K562 (cell line): ENCODE results near the gene TOMM6. TPM values are rescaled to one million over a fixed set of nuclear protein-coding genes. Genes with fewer than 3 reads are reported as not detected.

Experiments used
- ATAC-seq: fragments of 200-7000 bp; cut with Tn5 transposase; 3 replicates; pipeline ENCODE4 v1.9.1; 2020; ENCODE audit warnings: moderate library complexity
- BruUV-seq: library from RNA; stranded (reverse); fragments of 400-500 nt; replicated peaks from 2 replicates; lab custom pipeline; 2021; lab: Mats Ljungman, UMichigan
- CTCF ChIA-PET: fragments of 300-600 bp; formaldehyde crosslinking; extraction: SDS; loops from one replicate; lab custom pipeline; 2021; ENCODE audit warnings: low intra/inter-chr PET ratio; lab: Yijun Ruan, JAX
- POLR2A ChIA-PET: fragments of 300-600, 350-650 bp; sonication (Branson Sonifier 250); formaldehyde crosslinking; extraction: SDS; loops from one replicate; lab custom pipeline; 2021; ENCODE audit warnings: antibody characterized with exemption, inconsistent platforms; lab: Yijun Ruan, JAX
- DNase-seq, 4 experiments: peaks; one replicate each; pipeline versions ENCODE4 v3.0.0 to v3.0.0-alpha.2; 2011 to 2018; ENCODE audit warnings: low spot score in 3 of 4, mixed read lengths in 3 of 4; ENCODE audit errors: extremely low read depth in 1 of 4
- FAIRE-seq: peaks from 2 replicates; lab custom pipeline; 2011; peaks lifted over from hg19 to GRCh38; lab: Jason Lieb, UNC
- H2AFZ ChIP-seq: 2 replicates; pipeline ENCODE4 v1.6.0; 2011; ENCODE audit warnings: low read depth, low read length, control low read depth, inconsistent platforms
- H3K27ac ChIP-seq: fragments of 200-600 bp; 3 replicates; pipeline ENCODE4 v1.8.0; 2011; ENCODE audit warnings: low read depth, mild to moderate bottlenecking, control low read depth, inconsistent platforms, low read length, moderate library complexity, mixed read lengths; ENCODE audit errors: extremely low read depth
- H3K27me3 ChIP-seq, 2 experiments: fragments of 300-600 bp in 1 of 2; 2 replicates in 1 of 2; 3 replicates in 1 of 2; pipeline versions ENCODE4 v1.6.0 to v1.8.0; 2011; ENCODE audit warnings: inconsistent platforms in 2 of 2, low read length in 2 of 2, mild to moderate bottlenecking in 1 of 2, mixed read lengths in 1 of 2, moderate library complexity in 1 of 2; ENCODE audit not compliant: control insufficient read depth in 2 of 2, insufficient read depth in 2 of 2
- H3K36me3 ChIP-seq: fragments of 300-600 bp; 3 replicates; pipeline ENCODE4 v1.8.0; 2011; ENCODE audit warnings: mild to moderate bottlenecking, low read length, inconsistent platforms; ENCODE audit not compliant: control insufficient read depth, insufficient read depth
- H3K4me1 ChIP-seq, 2 experiments: fragments of 200-600 bp in 1 of 2; replicated peaks in 1 of 2; 2 replicates in 1 of 2; 3 replicates in 1 of 2; pipeline versions ENCODE4 v1.5.1 to v1.8.0; 2011; ENCODE audit warnings: inconsistent platforms in 2 of 2, low read length in 2 of 2, mild to moderate bottlenecking in 1 of 2, mixed read lengths in 1 of 2, moderate library complexity in 1 of 2; ENCODE audit not compliant: control insufficient read depth in 2 of 2, insufficient read depth in 2 of 2
- H3K4me2 ChIP-seq: 2 replicates; pipeline ENCODE4 v1.6.1; 2011; ENCODE audit warnings: low read length, control low read depth, inconsistent platforms, mixed read lengths; ENCODE audit not compliant: insufficient read depth
- H3K4me3 ChIP-seq: fragments of 200-600 bp; sonication (generic), shearing (Covaris generic); 2 replicates; pipeline ENCODE4 v1.5.1; 2016; ENCODE audit warnings: control low read depth, inconsistent platforms
- H3K79me2 ChIP-seq: fragments of 200-600 bp; 3 replicates; pipeline ENCODE4 v1.8.0; 2011; ENCODE audit warnings: low read length, inconsistent platforms; ENCODE audit not compliant: control insufficient read depth, insufficient read depth
- H3K9ac ChIP-seq, 2 experiments: 2 replicates each; pipeline versions ENCODE4 v1.6.0 to v1.6.1; 2011; ENCODE audit warnings: low read depth in 2 of 2, low read length in 2 of 2, control low read depth in 1 of 2, inconsistent platforms in 1 of 2, mild to moderate bottlenecking in 1 of 2, mixed read lengths in 1 of 2; ENCODE audit not compliant: insufficient read depth in 1 of 2
- H3K9me1 ChIP-seq: one replicate; pipeline ENCODE4 v1.6.0; 2011; ENCODE audit warnings: inconsistent platforms, mild to moderate bottlenecking, low read length, moderate library complexity; ENCODE audit not compliant: control insufficient read depth, insufficient read depth
- H3K9me3 ChIP-seq: replicated peaks from 2 replicates; pipeline ENCODE4 v1.5.1; 2011; ENCODE audit warnings: low read depth, low read length, inconsistent platforms; ENCODE audit not compliant: control insufficient read depth, insufficient read depth
- H4K20me1 ChIP-seq: replicated peaks from 2 replicates; pipeline ENCODE4 v1.6.1; 2011; ENCODE audit warnings: low read length, inconsistent platforms, mixed read lengths; ENCODE audit not compliant: control insufficient read depth, insufficient read depth
- CEBPB ChIP-seq: fragments of 450-650 bp; IDR thresholded peaks from 2 replicates; pipeline ENCODE4 v1.6.1; 2016; ENCODE audit warnings: missing genetic modification characterization, missing compliant biosample characterization
- CEBPG ChIP-seq, 3 experiments: fragments of 200-800 bp in 1 of 3; sonication (Bioruptor generic) in 1 of 3; sonication (generic) in 1 of 3; formaldehyde crosslinking in 1 of 3; IDR thresholded peaks in 2 of 3; conservative IDR thresholded peaks in 1 of 3; 2 replicates each; pipeline versions ENCODE4 v1.6.1 to v1.8.0; 2016 to 2022; ENCODE audit warnings: missing compliant biosample characterization in 2 of 3, missing genetic modification characterization in 2 of 3, mild to moderate bottlenecking in 1 of 3, missing genetic modification reagents in 1 of 3
- HDAC1 ChIP-seq, 2 experiments: fragments of 450-650 bp; IDR thresholded peaks; 2 replicates each; pipeline ENCODE4 v1.6.1; 2016 to 2017; ENCODE audit warnings: inconsistent platforms in 1 of 2, mild to moderate bottlenecking in 1 of 2, moderate library complexity in 1 of 2
- SMC3 ChIP-seq: conservative IDR thresholded peaks from 2 replicates; pipeline ENCODE4 v1.6.1; 2011; ENCODE audit warnings: low read depth, low read length, improper control_type of control experiment; ENCODE audit not compliant: insufficient read depth
- WGBS: fragments of 100-300 bp; shearing (Covaris generic); methylation state at CpG from one replicate; pipeline ENCODE4 v1.1.6; 2016; ENCODE audit warnings: low coverage, mixed read lengths; ENCODE audit not compliant: insufficient coverage; ENCODE audit errors: missing lambda C conversion rate; 5-methylcytosine and 5-hydroxymethylcytosine counted together
- in situ Hi-C: fragments of 300-500 bp; cut with MboI; formaldehyde crosslinking; loops from 4 replicates; pipeline ENCODE4 v1.15.0; 2018; ENCODE audit warnings: inconsistent platforms, mixed read lengths
- intact Hi-C: fragments of 100-400 bp; cut with micrococcal nuclease; formaldehyde crosslinking; loops from 2 replicates; pipeline ENCODE4 v1.14.2; 2022
- polyA plus RNA-seq, 8 experiments: library from polyadenylated mRNA; depleted of rRNA in 4 of 8; stranded (reverse) in 5 of 8; unstranded in 3 of 8; fragments of >200 nt; fragmentation: Nextera tagmentation in 2 of 8; fragmentation: Illumina TruSeq in 1 of 8; extraction: Ambion mirVana in 2 of 8; extraction: Trizol in 1 of 8; gene quantifications; 2 replicates each; pipeline versions ENCODE4 v1.2.1 to v1.2.3, GENCODE V29; 2011 to 2014; ENCODE audit warnings: inconsistent platforms in 1 of 8, missing spikeins in 1 of 8
- total RNA-seq, 7 experiments: library from RNA; depleted of rRNA in 6 of 7; stranded (reverse); fragments of >200 nt in 6 of 7; fragmentation: Illumina TruSeq in 2 of 7; extraction: Trizol in 2 of 7; gene quantifications; 2 replicates each; pipeline versions ENCODE4 v1.2.1 to v1.2.3, GENCODE V29; 2011 to 2021; ENCODE audit warnings: low replicate concordance in 1 of 7
- TF ChIP-seq, protein P1 (sequence below): fragments of 250-450 bp; sonication (Bioruptor Pico); IDR thresholded peaks from 2 replicates; pipeline ENCODE4 v1.4.0; 2020

TOMM6 gene
- total and polyA plus RNA-seq, 9 of the 15 experiments (the other 6 are each of a cell fraction or from before 2014, with no cell fraction given): 380 to 2,097 (median 1,065) TPM

DNA sequence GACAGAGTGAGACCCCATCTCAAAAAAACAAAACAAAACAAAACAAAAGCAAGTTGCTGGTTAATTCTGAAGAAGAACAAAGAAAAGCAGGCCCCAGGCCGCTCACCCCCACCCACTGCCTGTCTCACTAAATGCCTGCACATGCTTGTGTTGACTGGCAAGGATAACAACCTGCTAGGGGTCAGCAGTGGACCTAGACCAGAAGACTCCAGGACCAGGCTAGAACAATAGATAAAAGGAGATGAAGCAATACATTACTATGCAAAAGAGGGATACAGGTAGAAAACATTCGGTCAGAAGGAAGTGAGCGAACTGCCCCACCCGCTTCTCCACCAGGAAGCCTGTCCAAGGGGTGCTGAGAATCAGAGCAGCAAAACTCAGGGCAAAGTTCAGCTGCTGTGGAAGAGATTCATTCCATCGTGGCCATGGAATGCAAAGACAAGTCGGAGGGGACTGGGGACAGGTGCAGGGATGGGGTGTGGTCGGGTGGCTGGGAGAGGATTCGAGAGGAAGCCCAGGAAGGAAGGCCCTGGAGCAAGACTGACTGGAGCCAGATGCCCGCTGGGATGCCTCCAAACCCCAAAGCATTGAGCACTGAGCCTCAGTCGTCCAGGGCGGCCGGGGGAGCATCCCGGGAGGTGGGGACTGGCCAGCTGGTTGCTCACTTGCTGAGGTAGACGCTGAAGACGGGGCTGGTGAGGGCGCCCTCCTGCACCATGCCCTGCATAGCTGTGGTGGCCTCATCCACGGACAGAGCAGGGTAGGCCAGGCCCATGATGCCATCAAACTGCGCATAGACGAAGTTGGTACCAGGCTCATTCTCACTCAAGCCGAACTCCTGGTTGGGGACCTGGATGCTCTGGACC is 45.6 kb upstream of the TOMM6 start:
- no peak for ATAC-seq
- Histone ChIP-seq H3K79me2 (no peaks in the 10 kb centered on the region), H3K36me3 (no peaks in the 10 kb centered on the region), H3K9ac (no peak overlapping the region), H3K27me3 (peaks cover 29 to 52% of the 10 kb centered on the region in 2 experiments; a peak in 4 of 5 replicates), H3K4me3 (no peak overlapping the region), H3K9me3 (no peaks in the 10 kb centered on the region), H3K27ac (no peak overlapping the region), H4K20me1 (no peaks in the 10 kb centered on the region; the same call in none of the 2 replicates), H3K4me2 (no peak overlapping the region), H2AFZ (no peak overlapping the region), H3K9me1 (no peaks in the 10 kb centered on the region), H3K4me1 (peaks cover under 1 to 10% of the 10 kb centered on the region in 2 experiments; a peak in 3 of 5 replicates)
- FAIRE-seq: no peak
- CTCF ChIA-PET: no interaction called here
- intact Hi-C loops: no loop called here
- no peak for DNase-seq
- in situ Hi-C loops: no loop called here
- POLR2A ChIA-PET: interaction anchor here (0.6 kb wide), 1 partner anchor 8 kb away, joined by 3 read pairs; no protein-coding TSS in a partner anchor
- no TSS peak for BruUV-seq
- 13% methylated on average over 20 of the region's 20 CpGs for WGBS
- TF ChIP-seq HDAC1 (IDR thresholded peaks at IDR 0.05) (no peak), CEBPB (peak; percentile 65), CEBPG (CRISPR knock-in tag; IDR thresholded peaks at IDR 0.05) (no peak), CEBPG (tag; conservative IDR thresholded peaks at IDR 0.05 in 1 of 2, IDR thresholded peaks at IDR 0.05 in 1 of 2) (peak; percentile 31 to 38; a peak in 1 of 4 replicates), SMC3 (no peak)
- TF ChIP-seq, protein P1, sequence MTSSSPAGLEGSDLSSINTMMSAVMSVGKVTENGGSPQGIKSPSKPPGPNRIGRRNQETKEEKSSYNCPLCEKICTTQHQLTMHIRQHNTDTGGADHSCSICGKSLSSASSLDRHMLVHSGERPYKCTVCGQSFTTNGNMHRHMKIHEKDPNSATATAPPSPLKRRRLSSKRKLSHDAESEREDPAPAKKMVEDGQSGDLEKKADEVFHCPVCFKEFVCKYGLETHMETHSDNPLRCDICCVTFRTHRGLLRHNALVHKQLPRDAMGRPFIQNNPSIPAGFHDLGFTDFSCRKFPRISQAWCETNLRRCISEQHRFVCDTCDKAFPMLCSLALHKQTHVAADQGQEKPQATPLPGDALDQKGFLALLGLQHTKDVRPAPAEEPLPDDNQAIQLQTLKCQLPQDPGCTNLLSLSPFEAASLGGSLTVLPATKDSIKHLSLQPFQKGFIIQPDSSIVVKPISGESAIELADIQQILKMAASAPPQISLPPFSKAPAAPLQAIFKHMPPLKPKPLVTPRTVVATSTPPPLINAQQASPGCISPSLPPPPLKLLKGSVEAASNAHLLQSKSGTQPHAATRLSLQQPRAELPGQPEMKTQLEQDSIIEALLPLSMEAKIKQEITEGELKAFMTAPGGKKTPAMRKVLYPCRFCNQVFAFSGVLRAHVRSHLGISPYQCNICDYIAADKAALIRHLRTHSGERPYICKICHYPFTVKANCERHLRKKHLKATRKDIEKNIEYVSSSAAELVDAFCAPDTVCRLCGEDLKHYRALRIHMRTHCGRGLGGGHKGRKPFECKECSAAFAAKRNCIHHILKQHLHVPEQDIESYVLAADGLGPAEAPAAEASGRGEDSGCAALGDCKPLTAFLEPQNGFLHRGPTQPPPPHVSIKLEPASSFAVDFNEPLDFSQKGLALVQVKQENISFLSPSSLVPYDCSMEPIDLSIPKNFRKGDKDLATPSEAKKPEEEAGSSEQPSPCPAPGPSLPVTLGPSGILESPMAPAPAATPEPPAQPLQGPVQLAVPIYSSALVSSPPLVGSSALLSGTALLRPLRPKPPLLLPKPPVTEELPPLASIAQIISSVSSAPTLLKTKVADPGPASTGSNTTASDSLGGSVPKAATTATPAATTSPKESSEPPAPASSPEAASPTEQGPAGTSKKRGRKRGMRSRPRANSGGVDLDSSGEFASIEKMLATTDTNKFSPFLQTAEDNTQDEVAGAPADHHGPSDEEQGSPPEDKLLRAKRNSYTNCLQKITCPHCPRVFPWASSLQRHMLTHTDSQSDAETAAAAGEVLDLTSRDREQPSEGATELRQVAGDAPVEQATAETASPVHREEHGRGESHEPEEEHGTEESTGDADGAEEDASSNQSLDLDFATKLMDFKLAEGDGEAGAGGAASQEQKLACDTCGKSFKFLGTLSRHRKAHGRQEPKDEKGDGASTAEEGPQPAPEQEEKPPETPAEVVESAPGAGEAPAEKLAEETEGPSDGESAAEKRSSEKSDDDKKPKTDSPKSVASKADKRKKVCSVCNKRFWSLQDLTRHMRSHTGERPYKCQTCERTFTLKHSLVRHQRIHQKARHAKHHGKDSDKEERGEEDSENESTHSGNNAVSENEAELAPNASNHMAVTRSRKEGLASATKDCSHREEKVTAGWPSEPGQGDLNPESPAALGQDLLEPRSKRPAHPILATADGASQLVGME (CRISPR knock-in tag): no peak
